HL-60/S4 treated with phorbol 12-myristate 13-acetate at 8.2 ng/mL for 4 days and 3 days (cell line): Measurements from ENCODE around the gene MUL1.

Source experiments
- in situ Hi-C: fragments of 300-500 bp; cut with MboI; formaldehyde crosslinking; loops from 2 replicates; pipeline ENCODE4 v1.15.0; 2022; ENCODE audit warnings: low sequenced_read_pairs

MUL1 gene

GRCh38 chr1:20486457-20487235 is 21.3 kb downstream of the MUL1 start:
- in situ Hi-C loops, result no loop called here

DNA sequence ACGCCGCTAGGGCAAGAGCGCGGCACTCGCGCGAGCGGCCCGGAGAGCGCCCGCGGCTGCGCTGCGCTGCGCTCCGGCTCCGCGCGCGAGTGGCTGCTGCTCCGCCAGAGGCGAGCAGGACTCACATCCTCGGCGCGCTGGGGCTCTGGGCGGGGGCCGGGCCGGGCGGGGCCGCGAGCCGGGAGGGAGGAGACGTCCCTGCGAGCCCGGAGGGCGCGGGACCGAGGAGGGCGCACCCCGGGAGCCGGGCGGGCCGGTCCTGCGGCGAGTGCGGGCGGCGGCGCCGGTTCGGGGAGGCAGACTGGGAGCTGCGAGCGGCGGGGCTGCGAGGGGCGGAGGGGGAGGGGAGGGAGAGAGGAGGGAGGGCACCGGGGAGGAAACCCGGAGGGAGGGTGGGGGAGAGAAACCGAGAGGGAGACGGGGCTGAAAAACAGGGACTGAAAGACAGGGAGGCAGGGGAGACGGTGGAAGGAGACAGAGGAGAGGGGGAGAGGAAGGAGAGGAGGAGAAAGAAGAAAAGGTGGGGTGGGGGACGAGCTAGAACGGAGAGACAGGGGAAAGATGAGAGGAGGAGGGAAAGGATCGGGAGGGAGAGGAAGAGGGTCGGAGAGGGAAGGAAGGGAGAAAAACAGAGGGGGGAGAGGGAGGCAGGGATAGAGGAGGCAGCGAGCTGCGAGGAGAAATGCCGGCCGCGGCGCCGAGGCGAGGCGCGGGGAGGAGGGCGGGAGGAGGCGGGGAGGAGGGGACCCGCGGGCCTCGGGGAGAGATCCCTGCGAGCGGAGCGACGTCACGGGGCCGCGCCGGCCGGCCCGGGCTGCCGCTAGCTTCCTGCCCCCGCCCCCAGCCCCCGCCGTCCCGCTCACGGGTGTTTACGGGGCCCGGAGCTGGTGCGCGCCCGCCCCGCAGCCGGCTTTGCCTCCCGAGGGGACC is 22.2 kb downstream of the MUL1 start, which contains the start of gene CAMK2N1:
Gene CAMK2N1 (minus strand): TSS at position 684 of the 930 bp plus-strand sequence. CDS start 831 bp downstream, outside the sequence.
- in situ Hi-C loops, result no loop called here

GRCh38 chr1:20484519-20485462 is 23.2 kb downstream of the MUL1 start:
- in situ Hi-C loops, result no loop called here

DNA sequence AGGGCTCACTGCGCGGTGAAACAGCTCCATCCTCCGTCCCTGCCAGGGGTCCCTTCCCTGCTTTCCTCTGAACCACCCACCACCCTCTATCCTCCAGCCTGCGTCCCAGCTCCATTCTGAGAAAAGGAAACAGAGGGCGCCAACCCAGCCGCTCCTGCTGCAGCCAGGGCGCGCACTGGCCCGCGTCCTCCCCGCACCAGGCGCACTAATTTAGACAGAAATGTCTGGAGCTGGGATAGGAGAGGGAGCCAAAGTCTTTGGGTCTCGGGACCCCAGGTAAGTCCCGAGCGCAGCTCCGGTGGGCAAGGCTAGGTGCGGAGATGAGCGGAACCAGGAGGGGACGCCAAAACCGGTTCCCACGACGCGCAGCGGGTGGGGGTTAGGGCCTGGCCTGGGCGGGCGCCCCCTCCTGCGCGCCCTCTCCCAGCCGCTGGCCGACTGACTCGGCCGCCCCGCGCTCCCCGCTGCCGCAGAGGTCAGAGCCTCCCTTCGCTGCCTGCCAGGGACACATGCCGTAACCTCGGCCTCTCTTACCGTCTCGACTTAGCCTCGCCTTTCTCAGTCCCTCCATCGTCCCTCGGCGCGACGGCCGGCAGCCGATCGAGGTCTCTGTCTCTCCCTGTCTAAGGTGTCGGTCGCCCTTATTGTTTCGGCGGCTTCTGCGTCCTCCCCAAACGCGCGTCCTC is 24.0 kb downstream of the MUL1 start:
- in situ Hi-C loops, result no loop called here

- in situ Hi-C loops, result no loop called here
Observed at GRCh38 chr1:20483098-20483832, 24.7 kb downstream of the MUL1 start.

DNA sequence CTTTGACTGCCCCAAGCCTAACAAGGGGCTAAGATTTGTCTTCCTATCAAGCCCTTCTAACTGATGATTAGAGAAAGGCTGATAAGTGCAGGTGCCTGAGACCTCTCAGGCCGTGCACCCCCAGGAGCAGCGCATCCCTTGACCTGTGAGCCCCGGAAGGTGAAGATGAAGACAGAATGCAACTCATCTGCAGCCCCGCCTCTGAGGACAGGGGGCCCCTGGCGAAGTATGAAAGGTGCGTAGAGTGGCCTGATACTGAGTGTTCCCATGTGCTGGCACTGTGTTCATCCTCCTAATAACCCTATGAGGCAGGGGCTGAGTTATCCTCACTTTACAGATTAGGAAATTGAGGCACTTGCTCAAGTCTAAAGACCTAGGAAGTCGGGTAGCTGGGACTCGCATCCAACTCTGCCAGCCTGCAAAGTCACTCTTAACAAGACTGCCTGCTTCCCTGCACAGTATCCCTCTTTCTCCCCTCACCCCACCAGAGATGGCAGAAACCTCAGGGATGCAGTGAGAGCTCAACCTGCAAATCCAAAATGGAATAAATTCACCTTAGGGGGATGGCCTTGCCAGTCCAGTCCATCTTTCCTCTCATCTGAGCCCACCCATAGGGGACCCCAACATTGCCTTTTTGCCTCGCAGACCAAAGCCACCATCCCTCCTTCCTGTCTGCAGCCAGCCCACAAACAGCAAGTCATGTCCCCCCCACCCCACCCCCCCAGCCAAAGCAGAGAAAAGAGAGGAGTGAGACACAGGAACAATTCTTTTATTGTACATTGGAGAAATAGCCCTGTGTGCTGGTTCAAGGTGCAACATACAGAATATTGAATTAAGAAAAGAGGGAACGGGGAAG is 26.1 kb downstream of the MUL1 start:
- in situ Hi-C loops, result no loop called here

GRCh38 chr1:20480951-20481617 is 26.9 kb downstream of the MUL1 start:
- in situ Hi-C loops, result no loop called here

DNA sequence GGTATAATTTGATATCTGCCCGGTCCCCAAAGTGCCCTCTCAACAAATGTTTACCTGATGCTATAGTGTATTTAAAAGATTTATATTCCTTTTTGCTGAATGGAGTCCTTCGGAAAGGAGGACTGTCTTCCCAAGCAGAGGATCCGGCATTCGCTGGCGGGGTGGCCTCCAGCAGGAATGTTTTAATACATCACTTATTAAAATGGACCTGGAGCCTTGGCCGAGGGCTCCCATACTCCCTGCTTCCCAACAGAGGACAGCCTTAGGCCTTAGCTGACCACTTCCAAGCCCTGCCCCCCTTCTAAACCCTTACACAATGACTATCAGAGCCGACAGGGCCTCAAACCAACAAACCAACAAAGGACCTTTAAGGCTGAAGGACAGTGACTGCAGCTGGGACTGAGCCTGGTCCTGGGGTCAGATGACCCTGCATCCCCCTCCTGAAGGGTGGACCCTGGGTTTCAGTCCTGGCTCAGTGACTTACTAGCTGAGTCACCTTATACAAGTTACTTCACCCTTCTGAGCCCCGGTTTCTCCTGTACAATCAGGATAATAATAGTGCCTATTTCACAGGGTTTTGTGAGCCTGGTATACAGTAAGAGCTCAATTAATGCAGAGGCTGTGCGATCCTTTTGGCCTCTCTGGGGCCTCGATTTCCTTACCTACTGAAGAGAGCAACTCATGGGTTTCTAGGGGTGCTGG is 27.6 kb downstream of the MUL1 start:
- in situ Hi-C loops, result no loop called here

- in situ Hi-C loops, result no loop called here
Observed at GRCh38 chr1:20479840-20480239, 28.1 kb downstream of the MUL1 start.

DNA sequence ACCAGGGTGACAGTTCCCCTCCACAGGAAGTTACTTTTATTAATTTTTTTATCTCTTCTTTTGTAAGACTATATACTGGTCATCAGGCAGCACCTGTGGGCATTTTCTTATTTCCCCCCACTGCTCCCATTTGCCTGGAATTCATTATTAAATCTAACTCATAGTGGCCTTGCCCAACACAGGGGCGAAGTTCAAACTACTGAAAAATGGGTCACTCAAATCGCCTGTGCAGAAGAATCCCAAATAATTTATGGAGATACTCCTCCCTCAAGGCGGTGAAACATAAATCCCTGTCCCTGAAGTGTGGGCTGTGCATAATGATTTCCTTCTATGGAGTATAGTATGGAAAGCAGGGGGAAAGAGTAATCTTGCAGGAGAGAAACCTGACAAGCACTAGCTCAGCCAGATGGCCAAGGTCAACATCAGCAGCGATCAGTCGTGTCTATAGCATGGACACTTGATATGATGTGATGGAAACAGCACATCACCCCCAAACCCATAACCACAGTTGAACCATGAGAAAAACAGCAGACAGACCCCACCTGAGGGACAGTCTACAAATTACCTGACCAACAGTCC is 29.8 kb downstream of the MUL1 start:
- in situ Hi-C loops, result no loop called here

DNA sequence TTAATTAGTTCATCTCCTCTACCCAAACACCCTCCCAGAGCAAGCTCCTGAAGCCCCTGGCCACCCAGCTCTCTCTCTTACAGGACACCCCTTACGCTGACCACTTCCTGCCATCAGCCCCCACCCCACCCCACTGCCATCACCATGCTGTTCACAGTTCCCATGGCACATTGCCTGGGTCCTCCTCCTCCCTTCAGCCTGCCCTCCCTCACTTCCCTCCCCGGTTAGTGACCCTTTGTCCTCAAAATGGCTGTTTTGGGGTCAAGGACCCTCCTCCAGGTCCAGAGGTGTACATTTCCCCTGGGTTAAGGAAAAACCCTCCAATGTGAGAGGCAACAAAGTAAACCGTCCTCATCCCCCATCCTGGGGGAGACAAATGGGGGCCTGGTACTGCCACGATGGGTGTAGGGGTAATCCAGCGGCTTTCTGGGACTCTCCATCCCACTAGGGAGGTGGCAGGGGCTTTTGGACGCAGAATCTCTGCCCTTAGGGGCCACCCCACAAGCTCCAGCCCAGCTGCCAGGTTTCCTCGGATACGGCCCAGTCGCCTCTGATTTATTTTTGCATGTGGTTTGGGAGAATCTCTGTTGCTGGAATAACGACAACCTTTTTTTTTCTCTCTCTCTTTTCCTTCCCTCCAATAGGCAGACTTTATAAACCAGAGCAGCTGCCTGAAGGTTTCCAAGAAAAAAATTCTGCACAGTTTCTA is 30.4 kb downstream of the MUL1 start:
- in situ Hi-C loops, result no loop called here

DNA sequence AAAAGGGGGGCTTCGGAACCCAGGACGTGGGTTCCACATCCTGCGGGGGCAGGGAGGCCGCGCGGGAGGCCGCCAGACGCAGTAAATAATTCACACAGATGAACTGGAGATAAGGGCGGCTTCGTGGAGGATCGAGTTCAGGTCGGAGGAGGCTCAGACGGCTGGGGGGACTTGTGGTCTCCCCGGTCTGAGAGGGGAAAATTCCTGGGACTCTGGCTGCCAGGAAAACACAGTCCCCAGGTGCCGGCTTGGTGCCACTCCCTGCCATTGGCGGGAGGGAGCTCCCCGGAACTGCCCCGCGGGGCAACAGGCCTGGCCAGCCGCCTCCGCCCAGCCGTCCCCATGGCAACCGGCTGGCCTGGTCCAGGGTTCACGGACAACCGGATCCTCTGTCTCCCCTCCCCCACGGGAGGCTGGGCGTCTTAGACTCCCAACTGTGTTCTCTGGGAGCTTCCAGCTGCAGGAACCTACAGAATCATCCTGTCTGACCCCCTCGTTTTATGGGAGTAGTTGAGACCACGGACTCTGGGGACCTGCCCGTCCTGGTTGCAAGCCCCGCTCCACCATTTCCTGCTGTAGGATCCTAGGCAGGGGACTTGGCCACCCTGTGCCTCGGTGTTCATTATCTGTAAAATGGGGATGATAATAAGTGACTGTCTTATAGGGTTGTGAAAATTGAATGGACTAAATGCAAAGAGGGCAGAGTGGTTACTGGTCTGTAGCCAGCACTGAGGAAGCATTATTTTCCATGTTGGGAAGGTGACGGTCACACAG is 31.5 kb downstream of the MUL1 start:
- in situ Hi-C loops, result no loop called here

GRCh38 chr1:20474996-20475395 is 33.0 kb downstream of the MUL1 start:
- in situ Hi-C loops, result no loop called here

GRCh38 chr1:20474333-20474975 is 33.5 kb downstream of the MUL1 start:
- in situ Hi-C loops, result no loop called here

DNA sequence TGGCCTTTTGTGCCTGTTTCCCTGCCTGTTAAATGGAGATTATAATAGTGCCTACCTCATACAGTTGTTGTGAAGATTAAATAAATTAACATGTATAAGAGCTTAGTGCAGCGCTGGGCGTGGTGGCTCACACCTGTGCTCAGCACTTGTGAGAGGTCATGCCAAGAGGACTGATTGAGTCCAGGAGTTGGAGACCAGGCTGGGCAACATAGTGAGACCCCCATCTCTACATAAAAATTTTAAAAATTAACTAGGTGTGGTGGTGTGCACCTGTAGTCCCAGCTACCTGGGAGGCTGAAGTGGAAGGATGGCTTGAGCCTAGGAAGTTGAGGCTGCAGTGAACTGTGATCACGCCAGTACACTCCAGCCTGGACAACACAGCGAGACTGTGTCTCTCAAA is 34.1 kb downstream of the MUL1 start:
- in situ Hi-C loops, result no loop called here
